BLaER1 (cell line): ENCODE results near the gene ZNF627.

ENCODE experiments used
- H3K27ac ChIP-seq: shearing (Covaris generic); formaldehyde crosslinking; 2 replicates; pipeline ENCODE4 v1.8.1; 2022
- H3K27me3 ChIP-seq: shearing (Covaris generic); formaldehyde crosslinking; 2 replicates; pipeline ENCODE4 v1.8.1; 2022
- H3K36me3 ChIP-seq: shearing (Covaris generic); formaldehyde crosslinking; 2 replicates; pipeline ENCODE4 v1.8.1; 2022
- H3K4me1 ChIP-seq: shearing (Covaris generic); formaldehyde crosslinking; 2 replicates; pipeline ENCODE4 v1.8.1; 2022
- H3K4me2 ChIP-seq: shearing (Covaris generic); formaldehyde crosslinking; 2 replicates; pipeline ENCODE4 v1.8.1; 2022
- H3K4me3 ChIP-seq: shearing (Covaris generic); formaldehyde crosslinking; 2 replicates; pipeline ENCODE4 v1.8.1; 2022
- H3K9ac ChIP-seq: shearing (Covaris generic); formaldehyde crosslinking; 2 replicates; pipeline ENCODE4 v1.8.1; 2022
- H3K9me3 ChIP-seq: shearing (Covaris generic); formaldehyde crosslinking; 2 replicates; pipeline ENCODE4 v1.8.1; 2022
- H4K20me1 ChIP-seq: shearing (Covaris generic); formaldehyde crosslinking; 2 replicates; pipeline ENCODE4 v1.8.1; 2022
- Cebpa-rat ChIP-seq: shearing (Covaris generic); IDR thresholded peaks from 2 replicates; pipeline ENCODE4 v1.8.1; 2022

Gene ZNF627

GRCh38 chr19:11641244-11641643 lies 44.0 kb downstream of the ZNF627 start:
- H3K4me2 ChIP-seq = no peak overlapping the region
- TF ChIP-seq Cebpa-rat = no peak

GRCh38 chr19:11642902-11643301 lies 45.6 kb downstream of the ZNF627 start:
- Histone ChIP-seq H3K9ac (no peak overlapping the region), H3K4me2 (no peak overlapping the region), H3K4me1 (peaks cover 19% of the 10 kb centered on the region), H3K27me3 (no peaks in the 10 kb centered on the region), H4K20me1 (no peaks in the 10 kb centered on the region), H3K27ac (no peak overlapping the region), H3K4me3 (no peak overlapping the region), H3K36me3 (peaks cover 24% of the 10 kb centered on the region), H3K9me3 (peaks cover 43% of the 10 kb centered on the region)
- no peak for TF ChIP-seq Cebpa-rat

More at GRCh38 chr19:11641244-11641643, 44.0 kb downstream of the ZNF627 start:
- no peak overlapping the region for H3K9ac ChIP-seq
- H4K20me1 ChIP-seq = no peaks in the 10 kb centered on the region
- H3K9me3 ChIP-seq = peaks cover 27% of the 10 kb centered on the region
- no peak overlapping the region for H3K4me3 ChIP-seq
- no peaks in the 10 kb centered on the region for H3K27me3 ChIP-seq
- H3K27ac ChIP-seq = no peak overlapping the region
- H3K4me1 ChIP-seq = peaks cover 19% of the 10 kb centered on the region
- H3K36me3 ChIP-seq = peaks cover 12% of the 10 kb centered on the region

GRCh38 chr19:11649941-11650340 lies 52.7 kb downstream of the ZNF627 start:
- Histone ChIP-seq H3K4me1 (no peaks in the 10 kb centered on the region), H3K27me3 (no peaks in the 10 kb centered on the region), H3K4me2 (no peak overlapping the region), H3K36me3 (peaks cover 86% of the 10 kb centered on the region), H3K9ac (no peak overlapping the region), H3K4me3 (no peak overlapping the region), H3K27ac (no peak overlapping the region), H4K20me1 (no peaks in the 10 kb centered on the region), H3K9me3 (peaks cover 96% of the 10 kb centered on the region)
- TF ChIP-seq Cebpa-rat = no peak

DNA sequence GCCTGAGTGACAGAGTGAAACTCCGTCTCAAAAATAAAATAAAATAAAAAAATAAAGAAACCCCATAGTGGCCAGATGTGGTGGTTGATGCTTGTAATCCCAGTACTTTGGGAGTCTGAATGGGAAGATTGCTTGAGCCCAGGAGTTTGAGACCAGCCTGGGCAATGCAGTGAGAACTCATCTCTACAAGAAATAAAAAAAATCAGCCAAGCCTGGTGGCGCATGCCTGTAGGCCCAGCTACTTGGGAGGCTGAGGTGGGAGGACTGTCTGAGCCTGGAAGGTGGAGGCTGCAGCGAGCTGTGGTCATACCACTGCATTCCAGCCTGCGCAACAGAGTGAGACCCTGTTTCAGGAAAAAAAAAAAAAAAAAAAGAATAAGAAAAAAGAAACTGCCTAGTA lies 53.8 kb downstream of the ZNF627 start:
- Histone ChIP-seq H3K9me3 (peaks cover 97% of the 10 kb centered on the region), H4K20me1 (no peaks in the 10 kb centered on the region), H3K9ac (no peak overlapping the region), H3K36me3 (peaks cover 92% of the 10 kb centered on the region), H3K4me3 (0 out of 2 replicates have a peak overlapping the region, but pooled peaks have one; percentile 36), H3K27me3 (no peaks in the 10 kb centered on the region), H3K4me1 (no peaks in the 10 kb centered on the region), H3K4me2 (no peak overlapping the region), H3K27ac (no peak overlapping the region)
- TF ChIP-seq Cebpa-rat = no peak

DNA sequence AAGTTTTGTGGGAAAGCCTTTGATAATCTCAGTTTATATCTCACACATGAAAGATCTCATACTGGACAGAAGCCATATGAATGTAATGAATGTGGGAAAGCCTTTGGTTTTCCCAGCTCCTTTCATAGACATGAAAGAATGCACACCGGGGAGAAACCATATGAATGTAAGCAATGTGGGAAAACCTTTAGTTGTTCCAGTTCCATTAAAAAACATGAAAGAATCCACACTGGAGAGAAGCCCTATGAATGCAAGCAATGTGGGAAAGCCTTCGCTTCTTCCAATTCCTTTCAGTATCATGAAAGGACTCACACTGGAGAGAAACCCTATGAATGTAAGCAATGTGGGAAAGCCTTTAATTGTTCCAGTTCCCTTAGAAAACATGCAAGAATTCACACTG lies 54.8 kb downstream of the ZNF627 start:
- no peaks in the 10 kb centered on the region for H4K20me1 ChIP-seq
- H3K4me3 ChIP-seq = peak overlapping the region; percentile 36; the same call in 1 of the 2 replicates
- no peaks in the 10 kb centered on the region for H3K4me1 ChIP-seq
- H3K27ac ChIP-seq = no peak overlapping the region
- no peak for TF ChIP-seq Cebpa-rat
- peaks cover 87% of the 10 kb centered on the region for H3K36me3 ChIP-seq
- no peak overlapping the region for H3K9ac ChIP-seq
- H3K27me3 ChIP-seq = no peaks in the 10 kb centered on the region
- no peak overlapping the region for H3K4me2 ChIP-seq
- peaks cover 89% of the 10 kb centered on the region for H3K9me3 ChIP-seq

- H3K9ac ChIP-seq = no peak overlapping the region
- H3K4me2 ChIP-seq = no peak overlapping the region
- no peak overlapping the region for H3K27ac ChIP-seq
- no peak for TF ChIP-seq Cebpa-rat
- H4K20me1 ChIP-seq = no peaks in the 10 kb centered on the region
- H3K4me3 ChIP-seq = peak overlapping the region; percentile 36; the same call in 1 of the 2 replicates
- peaks cover 84% of the 10 kb centered on the region for H3K9me3 ChIP-seq
- no peaks in the 10 kb centered on the region for H3K27me3 ChIP-seq
- peaks cover 83% of the 10 kb centered on the region for H3K36me3 ChIP-seq
- no peaks in the 10 kb centered on the region for H3K4me1 ChIP-seq
These were observed 55.2 kb downstream of the ZNF627 start for GRCh38 chr19:11652492-11652891.

GRCh38 chr19:11656535-11656934 lies 59.3 kb downstream of the ZNF627 start:
- Histone ChIP-seq H3K9me3 (peaks cover 44% of the 10 kb centered on the region), H3K4me3 (no peak overlapping the region), H3K27me3 (no peaks in the 10 kb centered on the region), H3K9ac (no peak overlapping the region), H3K27ac (no peak overlapping the region), H3K4me1 (no peaks in the 10 kb centered on the region), H3K36me3 (peaks cover 45% of the 10 kb centered on the region), H4K20me1 (no peaks in the 10 kb centered on the region), H3K4me2 (no peak overlapping the region)
- TF ChIP-seq Cebpa-rat = no peak

DNA sequence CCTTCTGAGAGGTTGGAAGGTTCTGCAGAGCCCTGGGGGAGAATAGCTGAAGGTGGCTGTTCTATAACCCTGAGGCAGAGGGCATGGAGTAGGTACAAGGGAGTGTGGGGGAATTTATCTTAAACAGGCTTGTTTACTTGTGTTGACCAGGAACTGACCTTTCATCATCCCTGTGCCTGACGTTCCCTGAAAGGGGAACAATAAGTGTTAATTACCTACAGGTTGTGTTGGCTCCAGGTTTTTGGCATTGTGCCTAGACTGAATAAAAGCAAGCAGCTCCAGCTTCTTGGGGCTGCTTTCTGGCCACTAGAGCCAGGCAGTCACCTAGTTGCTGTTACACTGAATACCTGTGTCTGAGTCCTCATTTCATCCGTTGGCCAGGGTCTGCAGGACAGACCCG lies 60.0 kb downstream of the ZNF627 start:
- Histone ChIP-seq H3K4me3 (no peak overlapping the region), H3K36me3 (peaks cover 41% of the 10 kb centered on the region), H3K4me1 (no peaks in the 10 kb centered on the region), H3K9ac (no peak overlapping the region), H4K20me1 (no peaks in the 10 kb centered on the region), H3K4me2 (no peak overlapping the region), H3K27ac (no peak overlapping the region), H3K27me3 (no peaks in the 10 kb centered on the region), H3K9me3 (peaks cover 38% of the 10 kb centered on the region)
- no peak for TF ChIP-seq Cebpa-rat

GRCh38 chr19:11658970-11659369 lies 61.7 kb downstream of the ZNF627 start:
- TF ChIP-seq Cebpa-rat = no peak
- no peaks in the 10 kb centered on the region for H4K20me1 ChIP-seq

DNA sequence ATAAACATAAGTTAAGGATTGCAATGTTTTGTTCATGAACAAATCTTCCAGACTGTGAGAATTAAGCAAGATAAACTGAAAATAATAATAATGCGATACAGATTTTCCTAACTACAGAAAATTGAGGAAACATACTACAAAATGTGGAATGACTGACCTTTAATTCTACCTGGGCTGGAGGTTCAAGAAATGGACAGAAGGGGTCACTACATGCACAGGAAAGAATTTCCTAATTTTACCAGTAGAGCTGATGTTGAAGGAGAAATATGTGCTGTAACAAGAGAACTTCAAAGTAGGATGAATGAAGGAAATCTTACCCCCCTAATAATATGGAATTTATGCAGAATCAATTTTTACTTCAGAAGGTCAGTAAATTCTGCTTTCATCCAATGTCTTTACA lies 62.3 kb downstream of the ZNF627 start:
- H3K27ac ChIP-seq = no peak overlapping the region
- peaks cover 27% of the 10 kb centered on the region for H3K36me3 ChIP-seq
- no peaks in the 10 kb centered on the region for H3K27me3 ChIP-seq
- H3K4me1 ChIP-seq = no peaks in the 10 kb centered on the region
- no peak overlapping the region for H3K4me2 ChIP-seq
- no peak for TF ChIP-seq Cebpa-rat
- H3K9me3 ChIP-seq = peaks cover 17% of the 10 kb centered on the region
- H3K9ac ChIP-seq = no peak overlapping the region
- H4K20me1 ChIP-seq = no peaks in the 10 kb centered on the region
- H3K4me3 ChIP-seq = no peak overlapping the region

More at GRCh38 chr19:11658970-11659369, 61.7 kb downstream of the ZNF627 start:
- Histone ChIP-seq H3K4me2 (no peak overlapping the region), H3K36me3 (peaks cover 30% of the 10 kb centered on the region), H3K27ac (no peak overlapping the region), H3K4me3 (no peak overlapping the region), H3K27me3 (no peaks in the 10 kb centered on the region), H3K4me1 (no peaks in the 10 kb centered on the region), H3K9me3 (peaks cover 23% of the 10 kb centered on the region), H3K9ac (no peak overlapping the region)

GRCh38 chr19:11662278-11662677 lies 65.0 kb downstream of the ZNF627 start:
- H3K9ac ChIP-seq = no peak overlapping the region
- H3K4me1 ChIP-seq = no peaks in the 10 kb centered on the region
- H3K4me3 ChIP-seq = no peak overlapping the region
- H3K27ac ChIP-seq = no peak overlapping the region
- H4K20me1 ChIP-seq = no peaks in the 10 kb centered on the region
- no peaks in the 10 kb centered on the region for H3K27me3 ChIP-seq
- no peak overlapping the region for H3K4me2 ChIP-seq
- TF ChIP-seq Cebpa-rat = no peak
- H3K9me3 ChIP-seq = peaks cover 4% of the 10 kb centered on the region; the same call in 1 of the 2 replicates
- peaks cover 12% of the 10 kb centered on the region; the same call in 1 of the 2 replicates for H3K36me3 ChIP-seq
